HuH-7.5 (cell line): ENCODE results near the gene DUSP22.
"Not testable (repeated sequence)": the region's sequence is repeated elsewhere in the genome, so short reads cannot be mapped to it uniquely, and the experiment has no call there.

Source experiments
- DNase-seq: peaks from one replicate; pipeline ENCODE4 v3.0.0; 2011; ENCODE audit warnings: low spot score

Gene DUSP22

GRCh38 chr6:365835-366234, 73.5 kb downstream of the DUSP22 start:
- no peak for DNase-seq

GRCh38 chr6:366389-367297, 74.4 kb downstream of the DUSP22 start:
- no peak for DNase-seq

GRCh38 chr6:367298-367794, 75.1 kb downstream of the DUSP22 start:
- DNase-seq = no peak

DNA sequence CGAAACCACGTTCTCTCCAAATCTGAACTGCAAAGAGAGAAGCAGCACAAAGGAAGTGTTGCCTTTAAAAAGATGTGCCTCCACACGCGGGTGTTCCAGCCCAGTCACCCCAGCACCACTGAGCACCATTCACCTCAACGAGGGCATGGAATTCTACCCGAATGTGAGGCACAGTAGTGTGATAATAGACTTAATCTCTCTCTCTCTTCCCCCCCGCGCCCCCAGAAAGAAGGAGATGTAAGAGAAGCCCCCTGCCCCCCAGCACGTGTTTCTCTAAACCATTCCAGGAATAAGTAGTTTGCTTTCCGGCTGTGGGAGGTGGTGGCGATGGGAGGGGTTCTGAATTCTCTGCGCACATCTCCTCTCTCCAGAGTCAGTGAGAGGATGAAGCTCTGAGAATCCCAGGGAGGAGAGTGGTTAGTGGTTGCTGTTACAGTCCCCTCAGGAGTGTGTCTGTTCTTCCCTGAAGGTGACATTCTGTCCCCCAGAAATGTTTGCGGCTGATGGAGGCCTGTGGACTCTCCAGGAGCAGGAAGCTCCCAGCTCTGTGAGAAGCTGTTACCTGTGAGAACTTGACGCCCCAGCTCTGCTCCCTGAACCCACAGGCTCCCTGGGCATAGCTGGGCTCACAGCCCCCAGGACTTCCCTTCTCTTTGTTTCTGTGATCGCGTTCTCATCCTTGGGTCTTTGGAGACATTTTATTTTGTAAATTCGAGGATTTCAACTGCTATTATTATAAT, 75.8 kb downstream of the DUSP22 start:
- DNase-seq = no peak

GRCh38 chr6:369559-370431, 77.5 kb downstream of the DUSP22 start:
- no peak for DNase-seq

- no peak for DNase-seq
These were observed 78.3 kb downstream of the DUSP22 start for GRCh38 chr6:370555-370954.

DNA sequence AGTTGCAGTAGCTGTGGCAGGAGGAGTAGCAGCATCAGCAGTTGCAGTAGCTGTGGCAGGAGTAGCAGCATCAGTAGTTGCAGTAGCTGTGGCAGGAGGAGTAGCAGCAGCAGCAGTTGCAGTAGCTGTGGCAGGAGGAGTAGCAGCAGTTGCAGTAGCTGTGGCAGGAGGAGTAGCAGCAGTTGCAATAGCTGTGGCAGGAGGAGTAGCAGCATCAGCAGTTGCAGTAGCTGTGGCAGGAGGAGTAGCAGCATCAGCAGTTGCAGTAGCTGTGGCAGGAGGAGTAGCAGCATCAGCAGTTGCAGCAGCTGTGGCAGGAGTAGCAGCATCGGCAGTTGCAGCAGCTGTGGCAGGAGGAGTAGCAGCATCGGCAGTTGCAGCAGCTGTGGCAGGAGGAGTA, 79.6 kb downstream of the DUSP22 start:
- DNase-seq = not testable (repeated sequence)

GRCh38 chr6:372336-372911, 80.1 kb downstream of the DUSP22 start:
- DNase-seq = no peak

DNA sequence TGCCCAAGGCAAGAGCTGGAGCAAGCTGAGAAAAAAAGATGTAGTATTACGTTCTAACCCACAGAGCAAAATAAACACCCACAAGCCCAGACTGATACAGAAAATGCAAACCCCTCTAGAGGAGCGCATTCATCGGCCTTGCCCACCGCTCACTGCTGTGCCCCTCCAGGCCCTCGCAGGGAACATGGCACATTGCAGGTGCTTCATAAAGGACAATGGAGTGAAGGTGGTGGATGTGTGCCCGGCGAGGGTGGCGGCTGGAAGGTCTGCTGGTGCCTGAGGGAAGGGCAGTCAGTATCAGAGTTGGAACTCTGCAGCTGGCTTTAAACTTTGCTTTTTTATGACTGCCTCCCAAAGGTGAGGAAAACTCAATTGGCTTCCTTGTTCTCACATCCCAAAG, 80.7 kb downstream of the DUSP22 start:
- DNase-seq = no peak

DNA sequence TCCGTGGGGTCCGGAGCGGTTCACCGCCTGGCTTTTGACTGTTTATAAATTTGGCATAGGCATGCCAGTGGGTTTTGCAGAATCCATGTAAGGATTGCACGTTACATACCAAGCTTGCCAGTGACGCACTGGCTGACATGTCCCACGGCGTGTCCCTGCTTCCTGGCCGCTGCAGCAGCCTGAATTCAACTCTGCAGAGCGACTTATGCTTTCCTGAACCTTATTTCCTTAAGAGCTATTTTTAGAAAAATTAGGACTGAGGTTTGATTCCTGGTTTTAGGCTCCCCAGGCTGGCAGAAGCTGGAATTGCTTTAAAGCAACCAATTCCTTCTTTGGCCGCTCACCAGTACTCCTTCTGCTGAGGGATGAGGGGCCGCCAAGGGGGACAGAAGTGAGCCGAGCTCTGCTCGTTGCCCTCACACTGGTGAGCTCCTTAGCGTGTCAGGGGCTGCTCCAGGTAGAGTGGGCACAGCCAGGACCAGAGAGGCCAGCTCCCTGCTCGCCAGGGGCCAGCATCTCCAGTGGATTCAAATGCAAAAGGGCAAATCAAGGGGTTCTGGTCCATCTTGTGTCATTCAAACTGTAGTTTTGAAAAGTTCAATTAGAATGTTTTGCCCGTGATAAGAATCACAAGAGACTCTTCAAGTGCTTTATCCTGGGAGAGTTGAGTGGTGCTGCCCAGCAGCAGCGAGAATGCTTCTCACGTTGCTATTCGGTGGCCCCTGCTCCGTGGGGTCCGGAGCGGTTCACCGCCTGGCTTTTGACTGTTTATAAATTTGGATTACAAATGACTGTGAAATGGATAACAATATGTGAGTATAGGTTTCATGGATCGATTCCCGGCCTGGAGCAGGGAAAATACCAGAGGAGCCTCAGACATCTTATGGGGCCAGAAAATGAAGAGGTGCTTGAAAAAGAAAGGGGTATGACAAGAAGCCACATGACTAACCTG, 81.8 kb downstream of the DUSP22 start:
- DNase-seq = no peak

DNA sequence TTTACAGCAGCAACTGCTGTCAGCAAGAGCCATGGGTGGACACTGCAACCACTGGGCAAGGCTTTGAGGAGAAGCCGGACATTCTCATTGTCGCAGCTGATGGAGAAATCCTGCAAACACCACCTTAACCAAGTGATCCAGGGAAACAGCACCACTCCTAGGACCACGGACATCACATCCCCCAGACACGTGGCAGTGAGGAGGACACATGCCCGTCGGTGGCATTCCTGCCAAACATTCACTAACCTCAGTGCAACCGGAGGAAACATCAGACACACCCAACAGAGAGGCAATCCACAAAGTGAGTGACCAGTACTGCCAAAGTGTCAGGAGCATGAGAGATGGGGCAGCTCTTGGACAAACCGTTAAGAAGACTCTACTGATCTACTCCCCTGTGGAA, 82.7 kb downstream of the DUSP22 start:
- DNase-seq = no peak

- no peak for DNase-seq
These were observed 84.7 kb downstream of the DUSP22 start for GRCh38 chr6:376827-377640.

- DNase-seq = not testable (repeated sequence)
These were observed 85.3 kb downstream of the DUSP22 start for GRCh38 chr6:377641-378020.

GRCh38 chr6:378090-378957, 86.0 kb downstream of the DUSP22 start:
- no peak for DNase-seq

- no peak for DNase-seq
These were observed 86.7 kb downstream of the DUSP22 start for GRCh38 chr6:378958-379409.

DNA sequence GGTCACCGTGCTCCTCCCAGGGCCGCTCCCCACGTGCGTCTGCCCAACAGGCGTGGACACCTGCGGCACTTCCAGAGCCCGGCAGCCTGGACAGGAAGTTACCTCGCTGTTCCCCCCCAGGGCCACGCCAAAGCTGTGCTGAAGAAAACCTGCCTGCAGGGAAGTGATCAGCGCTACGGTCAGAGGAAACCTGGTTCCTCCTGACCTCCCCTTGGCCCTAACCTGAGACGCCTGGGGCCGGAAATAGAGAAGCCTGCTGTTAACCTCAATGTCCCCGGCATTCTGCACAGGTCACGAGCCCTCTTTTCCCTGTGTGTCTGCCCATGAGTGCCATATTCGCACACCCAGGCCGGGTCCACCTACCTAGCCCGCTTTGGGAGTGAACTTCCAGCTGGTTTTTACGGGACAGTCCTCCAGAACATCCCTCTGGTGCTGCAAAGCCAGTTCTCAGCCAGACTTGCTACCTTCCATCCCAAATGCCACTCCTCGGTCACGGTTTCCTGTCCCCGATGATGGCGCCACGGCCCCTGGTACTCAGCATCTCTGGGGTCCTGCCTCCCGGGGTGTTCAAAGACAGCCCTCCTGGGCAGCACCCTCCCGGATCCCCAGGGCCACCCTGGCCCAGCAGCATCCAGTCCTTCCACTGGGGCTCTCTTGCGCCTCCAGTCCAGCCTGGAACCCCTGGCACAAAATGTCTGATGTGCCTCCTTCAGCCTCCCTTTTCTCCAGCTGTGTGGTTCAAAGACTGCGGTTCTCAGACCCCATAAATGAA, 87.3 kb downstream of the DUSP22 start:
- DNase-seq = no peak

- DNase-seq = no peak
These were observed 88.2 kb downstream of the DUSP22 start for GRCh38 chr6:380234-381218.
